HCT116 (cell line): ENCODE results near the gene USO1. TPM values are rescaled to one million over a fixed set of nuclear protein-coding genes. Genes with fewer than 3 reads are reported as not detected.

Source experiments
- ATAC-seq: fragments of 200-7000 bp; cut with Tn5 transposase; 2 replicates; pipeline ENCODE4 v1.9.1; 2020; ENCODE audit warnings: mild to moderate bottlenecking, moderate library complexity
- BruUV-seq: library from RNA; stranded (reverse); fragments of 400-500 nt; replicated peaks from 2 replicates; lab custom pipeline; 2021; lab: Mats Ljungman, UMichigan
- CTCF ChIA-PET: fragments of 300-600 bp; sonication (Branson Sonifier 250); formaldehyde crosslinking; loops from one replicate; lab custom pipeline; 2021; ENCODE audit warnings: antibody characterized with exemption; lab: Charles Lee
- POLR2A ChIA-PET: fragments of 300-600, 350-600 bp; sonication (Branson Sonifier 250); formaldehyde crosslinking; loops from one replicate; lab custom pipeline; 2021; ENCODE audit warnings: antibody characterized with exemption; lab: Charles Lee
- RAD21 ChIA-PET, 2 experiments: fragments of 300-600 bp; sonication (Branson Sonifier 250); formaldehyde crosslinking; loops; one replicate each; lab custom pipeline; 2023; ENCODE audit warnings: low total read pairs in 2 of 2; ENCODE audit not compliant: uncharacterized antibody in 2 of 2, unreplicated experiment in 2 of 2, low non-redundant PET in 1 of 2; lab: Charles Lee
- DNase-seq: peaks from one replicate; pipeline ENCODE4 v3.0.0-alpha.2; 2010; ENCODE audit warnings: low read depth, low spot score
- H2AFZ ChIP-seq: fragments of 200-600 bp; shearing (Covaris generic), sonication (generic); 2 replicates; pipeline ENCODE4 v1.6.1; 2017; ENCODE audit warnings: low read depth, mixed run types, mixed read lengths, antibody characterized with exemption, low read length; ENCODE audit not compliant: poor library complexity, severe bottlenecking
- H3K27ac ChIP-seq: 2 replicates; pipeline ENCODE4 v1.5.1; 2012; ENCODE audit warnings: low read depth, low read length
- H3K27me3 ChIP-seq: fragments of 200-600 bp; sonication (generic); 2 replicates; pipeline ENCODE4 v1.6.1; 2016; ENCODE audit warnings: mixed run types, low read length, mixed read lengths; ENCODE audit not compliant: insufficient read depth
- H3K36me3 ChIP-seq, 2 experiments: fragments of 200-500 bp in 1 of 2; fragments of 200-600 bp in 1 of 2; sonication (Bioruptor generic) in 1 of 2; sonication (generic) in 1 of 2; 2 replicates each; pipeline versions ENCODE4 v1.5.1 to v1.6.1; 2014 to 2016; ENCODE audit warnings: low read length in 2 of 2, inconsistent platforms in 1 of 2, mixed read lengths in 1 of 2, mixed run types in 1 of 2; ENCODE audit not compliant: insufficient read depth in 2 of 2, control insufficient read depth in 1 of 2
- H3K4me1 ChIP-seq, 2 experiments: fragments of 200-600 bp in 1 of 2; sonication (generic) in 1 of 2; 2 replicates each; pipeline versions ENCODE4 v1.5.1 to v1.6.1; 2012 to 2017; ENCODE audit warnings: low read length in 2 of 2, inconsistent platforms in 1 of 2, mild to moderate bottlenecking in 1 of 2, mixed read lengths in 1 of 2, mixed run types in 1 of 2, moderate library complexity in 1 of 2; ENCODE audit not compliant: insufficient read depth in 2 of 2, control insufficient read depth in 1 of 2
- H3K4me2 ChIP-seq: fragments of 200-600 bp; sonication (generic); 2 replicates; pipeline ENCODE4 v1.6.1; 2017; ENCODE audit warnings: mixed run types, low read length, mixed read lengths
- H3K4me3 ChIP-seq, 2 experiments: fragments of 200-600 bp in 1 of 2; sonication (generic) in 1 of 2; replicated peaks in 1 of 2; 2 replicates each; pipeline ENCODE4 v1.5.1; 2011 to 2016; ENCODE audit warnings: low read length in 2 of 2, control low read depth in 1 of 2, low read depth in 1 of 2, mild to moderate bottlenecking in 1 of 2, mixed read lengths in 1 of 2, mixed run types in 1 of 2
- H3K79me2 ChIP-seq: fragments of 200-600 bp; sonication (generic); 2 replicates; pipeline ENCODE4 v1.6.1; 2017; ENCODE audit warnings: mild to moderate bottlenecking, mixed run types, low read length, moderate library complexity, mixed read lengths; ENCODE audit not compliant: insufficient read depth
- H3K9ac ChIP-seq: fragments of 200-600 bp; sonication (generic); 2 replicates; pipeline ENCODE4 v1.6.1; 2016; ENCODE audit warnings: low read length, mixed read lengths
- H3K9me2 ChIP-seq: fragments of 200-600 bp; sonication (generic), shearing (Covaris generic); 2 replicates; pipeline ENCODE4 v1.6.1; 2017; ENCODE audit warnings: mixed run types, mild to moderate bottlenecking, moderate library complexity; ENCODE audit not compliant: insufficient read depth
- H3K9me3 ChIP-seq, 2 experiments: fragments of 200-500 bp in 1 of 2; fragments of 200-600 bp in 1 of 2; sonication (Bioruptor generic) in 1 of 2; sonication (generic) in 1 of 2; 2 replicates each; pipeline ENCODE4 v1.6.1; 2014 to 2017; ENCODE audit warnings: low read length in 2 of 2, mixed read lengths in 2 of 2, inconsistent platforms in 1 of 2, low read depth in 1 of 2, mild to moderate bottlenecking in 1 of 2, mixed run types in 1 of 2, moderate library complexity in 1 of 2; ENCODE audit not compliant: control insufficient read depth in 1 of 2, insufficient read depth in 1 of 2
- H4K20me1 ChIP-seq: fragments of 200-600 bp; sonication (generic), shearing (Covaris generic); 2 replicates; pipeline ENCODE4 v1.6.1; 2017; ENCODE audit warnings: mixed run types, mild to moderate bottlenecking, moderate library complexity; ENCODE audit not compliant: insufficient read depth
- CBX3 ChIP-seq: IDR thresholded peaks from 2 replicates; pipeline ENCODE4 v1.6.1; 2012; ENCODE audit warnings: low read depth
- CEBPB ChIP-seq: IDR thresholded peaks from 2 replicates; pipeline ENCODE4 v1.6.1; 2012; ENCODE audit warnings: low read depth
- CTCF ChIP-seq, 3 experiments: fragments of 200-600 bp in 1 of 3; sonication (generic) in 1 of 3; IDR thresholded peaks in 2 of 3; conservative IDR thresholded peaks in 1 of 3; 2 replicates each; pipeline ENCODE4 v1.5.1; 2012 to 2017; ENCODE audit warnings: low read depth in 2 of 3, low read length in 2 of 3, antibody characterized with exemption in 1 of 3, borderline replicate concordance in 1 of 3, control low read depth in 1 of 3, mild to moderate bottlenecking in 1 of 3, mixed read lengths in 1 of 3, mixed run types in 1 of 3, moderate library complexity in 1 of 3; ENCODE audit not compliant: insufficient read depth in 1 of 3
- EGR1 ChIP-seq: IDR thresholded peaks from 2 replicates; pipeline ENCODE4 v1.6.1; 2012; ENCODE audit warnings: low read depth
- EZH2 ChIP-seq: fragments of 200-600 bp; sonication (generic); IDR thresholded peaks from 2 replicates; pipeline ENCODE4 v1.6.1; 2017; ENCODE audit warnings: antibody characterized with exemption, mixed run types
- EZH2phosphoT487 ChIP-seq: fragments of 200-600 bp; IDR thresholded peaks from 2 replicates; pipeline ENCODE4 v1.6.1; 2018; ENCODE audit warnings: antibody characterized with exemption, borderline replicate concordance
- FOSL1 ChIP-seq: IDR thresholded peaks from 2 replicates; pipeline ENCODE4 v1.6.1; 2012; ENCODE audit warnings: low read depth
- JUND ChIP-seq: IDR thresholded peaks from 2 replicates; pipeline ENCODE4 v1.6.1; 2012
- POLR2A ChIP-seq: IDR thresholded peaks from 2 replicates; pipeline ENCODE4 v1.7.0; 2011; ENCODE audit warnings: borderline replicate concordance; ENCODE audit not compliant: insufficient read depth, insufficient read length; ENCODE audit errors: extremely low read depth
- POLR2AphosphoS5 ChIP-seq: IDR thresholded peaks from 2 replicates; pipeline ENCODE4 v1.6.1; 2011; ENCODE audit warnings: mild to moderate bottlenecking, low read depth, low read length, moderate library complexity
- SIN3A ChIP-seq: IDR thresholded peaks from 2 replicates; pipeline ENCODE4 v1.6.1; 2012; ENCODE audit warnings: low read depth
- SP1 ChIP-seq: IDR thresholded peaks from 2 replicates; pipeline ENCODE4 v1.6.1; 2012; ENCODE audit warnings: low read depth
- SRF ChIP-seq: IDR thresholded peaks from 2 replicates; pipeline ENCODE4 v1.6.1; 2012; ENCODE audit warnings: low read depth
- YY1 ChIP-seq: IDR thresholded peaks from 2 replicates; pipeline ENCODE4 v1.6.1; 2011; ENCODE audit warnings: low read length, low read depth, moderate library complexity, mild to moderate bottlenecking; ENCODE audit not compliant: insufficient replicate concordance; ENCODE audit errors: extremely low read depth
- ZNF274 ChIP-seq: fragments of 200-500 bp; sonication (Bioruptor generic); IDR thresholded peaks from 2 replicates; pipeline ENCODE4 v1.6.1; 2014; ENCODE audit warnings: mild to moderate bottlenecking, low read depth, low read length, inconsistent platforms
- intact Hi-C: fragments of 100-400 bp; cut with micrococcal nuclease; formaldehyde crosslinking; loops from 2 replicates; pipeline ENCODE4 v1.10.0; 2022
- total RNA-seq: library from RNA; stranded (reverse); gene quantifications from one replicate; pipeline ENCODE4 v1.2.1, GENCODE V29; 2021; ENCODE audit not compliant: unreplicated experiment
- TF ChIP-seq, protein P1 (sequence below): IDR thresholded peaks from 2 replicates; pipeline ENCODE4 v1.6.1; 2011; ENCODE audit warnings: mild to moderate bottlenecking, low read length, moderate library complexity; ENCODE audit not compliant: insufficient replicate concordance; ENCODE audit errors: extremely low read depth
- TF ChIP-seq, protein P2 (sequence below): IDR thresholded peaks from 2 replicates; pipeline ENCODE4 v1.6.1; 2012; ENCODE audit warnings: low read depth
- TF ChIP-seq, protein P3 (sequence below): IDR thresholded peaks from 2 replicates; pipeline ENCODE4 v1.6.1; 2012

USO1 gene
- total RNA-seq, 1 experiment from 2014 or later = 72.7 TPM

- DNase-seq (no peak), ATAC-seq (no peak)
- Histone ChIP-seq H3K27ac (no peak overlapping the region), H3K9me3 (no peaks in the 10 kb centered on the region), H2AFZ (no peak overlapping the region), H3K9ac (no peak overlapping the region), H3K4me3 (no peak overlapping the region), H3K9me2 (no peaks in the 10 kb centered on the region), H3K4me1 (no peaks in the 10 kb centered on the region), H3K4me2 (no peak overlapping the region), H3K27me3 (no peaks in the 10 kb centered on the region), H3K79me2 (no peaks in the 10 kb centered on the region), H3K36me3 (peaks cover 23 to 34% of the 10 kb centered on the region in 2 experiments), H4K20me1 (no peaks in the 10 kb centered on the region)
- TF ChIP-seq POLR2A (no peak), SRF (no peak), YY1 (no peak), EGR1 (no peak), EZH2 (no peak), ZNF274 (no peak), JUND (no peak), SIN3A (no peak), CTCF (IDR thresholded peaks at IDR 0.05 in 2 of 3, conservative IDR thresholded peaks at IDR 0.05 in 1 of 3; ENCODE audit: borderline replicate concordance in 1 of 3, insufficient read depth in 1 of 3, low read depth in 2 of 3, low read length in 2 of 3) (no peak), CEBPB (no peak), SP1 (no peak), FOSL1 (no peak), POLR2AphosphoS5 (no peak), EZH2phosphoT487 (no peak), CBX3 (no peak)
- TF ChIP-seq, protein P1, sequence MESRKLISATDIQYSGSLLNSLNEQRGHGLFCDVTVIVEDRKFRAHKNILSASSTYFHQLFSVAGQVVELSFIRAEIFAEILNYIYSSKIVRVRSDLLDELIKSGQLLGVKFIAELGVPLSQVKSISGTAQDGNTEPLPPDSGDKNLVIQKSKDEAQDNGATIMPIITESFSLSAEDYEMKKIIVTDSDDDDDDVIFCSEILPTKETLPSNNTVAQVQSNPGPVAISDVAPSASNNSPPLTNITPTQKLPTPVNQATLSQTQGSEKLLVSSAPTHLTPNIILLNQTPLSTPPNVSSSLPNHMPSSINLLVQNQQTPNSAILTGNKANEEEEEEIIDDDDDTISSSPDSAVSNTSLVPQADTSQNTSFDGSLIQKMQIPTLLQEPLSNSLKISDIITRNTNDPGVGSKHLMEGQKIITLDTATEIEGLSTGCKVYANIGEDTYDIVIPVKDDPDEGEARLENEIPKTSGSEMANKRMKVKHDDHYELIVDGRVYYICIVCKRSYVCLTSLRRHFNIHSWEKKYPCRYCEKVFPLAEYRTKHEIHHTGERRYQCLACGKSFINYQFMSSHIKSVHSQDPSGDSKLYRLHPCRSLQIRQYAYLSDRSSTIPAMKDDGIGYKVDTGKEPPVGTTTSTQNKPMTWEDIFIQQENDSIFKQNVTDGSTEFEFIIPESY = no peak
- TF ChIP-seq, protein P2, sequence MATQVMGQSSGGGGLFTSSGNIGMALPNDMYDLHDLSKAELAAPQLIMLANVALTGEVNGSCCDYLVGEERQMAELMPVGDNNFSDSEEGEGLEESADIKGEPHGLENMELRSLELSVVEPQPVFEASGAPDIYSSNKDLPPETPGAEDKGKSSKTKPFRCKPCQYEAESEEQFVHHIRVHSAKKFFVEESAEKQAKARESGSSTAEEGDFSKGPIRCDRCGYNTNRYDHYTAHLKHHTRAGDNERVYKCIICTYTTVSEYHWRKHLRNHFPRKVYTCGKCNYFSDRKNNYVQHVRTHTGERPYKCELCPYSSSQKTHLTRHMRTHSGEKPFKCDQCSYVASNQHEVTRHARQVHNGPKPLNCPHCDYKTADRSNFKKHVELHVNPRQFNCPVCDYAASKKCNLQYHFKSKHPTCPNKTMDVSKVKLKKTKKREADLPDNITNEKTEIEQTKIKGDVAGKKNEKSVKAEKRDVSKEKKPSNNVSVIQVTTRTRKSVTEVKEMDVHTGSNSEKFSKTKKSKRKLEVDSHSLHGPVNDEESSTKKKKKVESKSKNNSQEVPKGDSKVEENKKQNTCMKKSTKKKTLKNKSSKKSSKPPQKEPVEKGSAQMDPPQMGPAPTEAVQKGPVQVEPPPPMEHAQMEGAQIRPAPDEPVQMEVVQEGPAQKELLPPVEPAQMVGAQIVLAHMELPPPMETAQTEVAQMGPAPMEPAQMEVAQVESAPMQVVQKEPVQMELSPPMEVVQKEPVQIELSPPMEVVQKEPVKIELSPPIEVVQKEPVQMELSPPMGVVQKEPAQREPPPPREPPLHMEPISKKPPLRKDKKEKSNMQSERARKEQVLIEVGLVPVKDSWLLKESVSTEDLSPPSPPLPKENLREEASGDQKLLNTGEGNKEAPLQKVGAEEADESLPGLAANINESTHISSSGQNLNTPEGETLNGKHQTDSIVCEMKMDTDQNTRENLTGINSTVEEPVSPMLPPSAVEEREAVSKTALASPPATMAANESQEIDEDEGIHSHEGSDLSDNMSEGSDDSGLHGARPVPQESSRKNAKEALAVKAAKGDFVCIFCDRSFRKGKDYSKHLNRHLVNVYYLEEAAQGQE = no peak
- TF ChIP-seq, protein P3, sequence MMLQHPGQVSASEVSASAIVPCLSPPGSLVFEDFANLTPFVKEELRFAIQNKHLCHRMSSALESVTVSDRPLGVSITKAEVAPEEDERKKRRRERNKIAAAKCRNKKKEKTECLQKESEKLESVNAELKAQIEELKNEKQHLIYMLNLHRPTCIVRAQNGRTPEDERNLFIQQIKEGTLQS = no peak
- ChIA-PET RAD21 (no interaction called here), CTCF (no interaction called here), POLR2A (no interaction called here)
- intact Hi-C loops = no loop called here
- BruUV-seq = no TSS peak
Measured at GRCh38 chr4:75771607-75772006, 47.2 kb downstream of the USO1 start.
